ENCODE measurements around the gene DAGLA.
"Not testable (repeated sequence)": the region's sequence is repeated elsewhere in the genome, so short reads cannot be mapped to it uniquely, and the experiment has no call there.

The DAGLA gene

GRCh38 chr11:61654397-61654829 lies 25.8 kb upstream of the DAGLA start:
- H3K36me3 ChIP-seq, result no peaks in the 10 kb centered on the region
- TF ChIP-seq CTCF (IDR thresholded peaks at IDR 0.05; ENCODE audit: low read depth, low read length), result no peak
- no peak overlapping the region for H3K4me3 ChIP-seq (ENCODE audit: low read depth, low read length)
- no peaks in the 10 kb centered on the region for H3K27me3 ChIP-seq
- no peaks in the 10 kb centered on the region for H3K4me1 ChIP-seq
- no peak for DNase-seq
- no peaks in the 10 kb centered on the region for H3K9me3 ChIP-seq

- H3K27me3 ChIP-seq; H3K4me1 ChIP-seq; H3K36me3 ChIP-seq; H3K4me3 ChIP-seq (ENCODE audit: low read depth, low read length); H3K9me3 ChIP-seq; DNase-seq: not testable (repeated sequence)
These were observed 24.7 kb upstream of the DAGLA start for GRCh38 chr11:61655266-61656159.

- Histone ChIP-seq H3K4me3 (ENCODE audit: low read depth, low read length) (no peak overlapping the region), H3K4me1 (no peaks in the 10 kb centered on the region), H3K27me3 (no peaks in the 10 kb centered on the region), H3K36me3 (no peaks in the 10 kb centered on the region), H3K9me3 (no peaks in the 10 kb centered on the region)
- TF ChIP-seq CTCF (IDR thresholded peaks at IDR 0.05; ENCODE audit: low read depth, low read length), result no peak
- DNase-seq, result no peak
These were observed 23.7 kb upstream of the DAGLA start for GRCh38 chr11:61656347-61657077.

- H3K27me3 ChIP-seq, result no peaks in the 10 kb centered on the region
- TF ChIP-seq CTCF (IDR thresholded peaks at IDR 0.05; ENCODE audit: low read depth, low read length), result no peak
- no peak for DNase-seq
- no peaks in the 10 kb centered on the region for H3K9me3 ChIP-seq
- H3K4me3 ChIP-seq (ENCODE audit: low read depth, low read length), result no peak overlapping the region
- no peaks in the 10 kb centered on the region for H3K36me3 ChIP-seq
- H3K4me1 ChIP-seq, result no peaks in the 10 kb centered on the region
These were observed 22.5 kb upstream of the DAGLA start for GRCh38 chr11:61657566-61658290.

- Histone ChIP-seq H3K36me3 (no peaks in the 10 kb centered on the region), H3K9me3 (no peaks in the 10 kb centered on the region), H3K4me3 (ENCODE audit: low read depth, low read length) (no peak overlapping the region), H3K4me1 (no peaks in the 10 kb centered on the region), H3K27me3 (no peaks in the 10 kb centered on the region)
- DNase-seq, result no peak
- TF ChIP-seq CTCF (IDR thresholded peaks at IDR 0.05; ENCODE audit: low read depth, low read length), result no peak
These were observed 20.6 kb upstream of the DAGLA start for GRCh38 chr11:61659413-61660196.

- not testable (repeated sequence) for H3K9me3 ChIP-seq; H3K27me3 ChIP-seq; DNase-seq; H3K4me1 ChIP-seq; H3K36me3 ChIP-seq; H3K4me3 ChIP-seq (ENCODE audit: low read depth, low read length)
These were observed 19.2 kb upstream of the DAGLA start for GRCh38 chr11:61660997-61661396.
